Large intestine (tissue), 3 donors: ENCODE data around the gene GTF2H2C. TPM values are rescaled to one million over a fixed set of nuclear protein-coding genes. Genes with fewer than 3 reads are reported as not detected.
"Not testable (repeated sequence)": the region's sequence is repeated elsewhere in the genome, so short reads cannot be mapped to it uniquely, and the experiment has no call there.

Experiments
- DNase-seq, 2 donors: peaks; one replicate each; pipeline versions ENCODE4 v3.0.0 to v3.0.0-alpha.2; 2013
- H3K27ac ChIP-seq: one replicate; pipeline ENCODE4 v1.5.1; 2013; ENCODE audit warnings: low read length
- H3K27me3 ChIP-seq: 2 replicates; pipeline ENCODE4 v1.6.1; 2013; ENCODE audit warnings: low read length; ENCODE audit not compliant: control insufficient read depth, insufficient read depth
- H3K36me3 ChIP-seq: 2 replicates; pipeline ENCODE4 v1.6.1; 2013; ENCODE audit warnings: low read length; ENCODE audit not compliant: control insufficient read depth, insufficient read depth
- H3K4me1 ChIP-seq: one replicate; pipeline ENCODE4 v1.6.1; 2013; ENCODE audit warnings: low read length; ENCODE audit not compliant: control insufficient read depth, insufficient read depth
- H3K4me3 ChIP-seq: one replicate; pipeline ENCODE4 v1.5.1; 2013; ENCODE audit warnings: low read length
- H3K9me3 ChIP-seq: one replicate; pipeline ENCODE4 v1.6.1; 2013; ENCODE audit warnings: mild to moderate bottlenecking, low read depth, low read length, moderate library complexity; ENCODE audit not compliant: control insufficient read depth
- WGBS: methylation state at CpG from one replicate; pipeline ENCODE4 v1.1.5; 2013; ENCODE audit warnings: low lambda C conversion rate; ENCODE audit not compliant: insufficient coverage; 5-methylcytosine and 5-hydroxymethylcytosine counted together
- polyA plus RNA-seq: library from polyadenylated mRNA; unstranded; fragments of 120-200 nt; gene quantifications from one replicate; pipeline ENCODE4 v1.2.1, GENCODE V29; 2013

GTF2H2C gene
- polyA plus RNA-seq, 1 donor, result 61.1 TPM

DNA sequence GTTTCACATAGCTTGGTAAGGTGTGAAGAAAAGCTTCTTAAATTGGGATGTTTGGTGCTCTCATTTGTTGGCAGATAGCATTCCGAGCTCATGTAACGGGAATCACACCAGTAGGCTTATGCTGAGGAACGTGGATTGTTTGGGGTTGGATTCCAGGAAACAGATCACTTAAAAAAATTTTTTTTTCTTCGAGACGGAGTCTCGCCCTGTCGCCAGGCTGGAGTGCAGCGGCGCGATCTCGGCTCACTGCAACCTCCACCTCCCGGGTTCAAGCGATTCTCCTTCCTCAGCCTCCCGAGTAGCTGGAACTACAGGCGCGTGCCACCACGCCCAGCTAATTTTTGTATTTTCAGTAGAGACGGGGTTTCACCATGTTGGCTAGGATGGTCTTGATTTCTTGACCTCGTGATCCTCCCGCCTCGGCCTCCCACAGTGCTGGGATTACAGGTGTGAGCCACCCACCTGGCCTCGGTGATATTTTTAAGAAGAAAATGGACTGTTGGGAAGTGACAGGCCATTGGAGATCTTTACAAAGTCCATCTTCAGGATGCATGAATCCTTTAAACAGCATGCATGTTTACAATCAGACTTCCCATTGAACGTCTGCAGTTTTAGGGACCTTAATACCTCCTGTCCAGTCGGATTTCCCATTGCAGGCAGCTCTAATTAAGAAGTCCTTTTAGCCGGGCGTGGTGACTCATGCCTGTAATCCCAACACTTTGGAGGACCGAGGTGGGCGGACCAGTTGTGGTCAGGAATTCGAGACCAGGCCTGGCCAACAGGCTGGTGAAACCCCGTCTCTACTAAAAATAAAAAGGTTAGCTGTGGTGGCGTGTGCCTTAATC is 818 bp downstream of the GTF2H2C start:
- peak in 1 of 2 donors; percentile 1 for DNase-seq
- H3K4me1 ChIP-seq, H3K27me3 ChIP-seq, H3K36me3 ChIP-seq, H3K9me3 ChIP-seq: not testable (repeated sequence)
- WGBS, result no CpG with 5 or more reads among the region's 31 CpGs
- H3K4me3 ChIP-seq, result peak overlapping the region; percentile 37
- peak overlapping the region; percentile 60 for H3K27ac ChIP-seq

DNA sequence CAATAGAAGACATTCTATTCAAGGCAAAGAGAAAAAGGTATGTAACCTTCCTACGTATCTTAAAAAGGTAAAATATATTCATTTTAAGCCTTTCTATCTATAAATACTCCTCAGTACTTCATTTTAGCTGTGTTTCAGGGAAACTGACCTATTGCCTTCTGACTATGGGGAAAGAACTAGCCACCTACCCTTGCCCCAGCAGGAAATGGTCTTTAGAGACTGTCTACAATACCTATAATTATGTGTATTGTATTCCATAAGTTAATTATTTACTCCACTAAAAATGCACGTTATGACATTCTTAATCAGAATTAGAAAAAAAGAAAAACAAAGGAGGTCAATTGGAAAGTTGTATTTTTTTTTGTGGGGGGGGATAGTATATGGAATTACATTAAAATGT is 6.2 kb downstream of the GTF2H2C start:
- not testable (repeated sequence) for H3K9me3 ChIP-seq, H3K4me1 ChIP-seq, H3K27ac ChIP-seq, H3K27me3 ChIP-seq, H3K36me3 ChIP-seq, H3K4me3 ChIP-seq
- DNase-seq, result peak in 1 of 2 donors; percentile 3
- WGBS, result 43% methylated on average over 1 of the region's 2 CpGs

DNA sequence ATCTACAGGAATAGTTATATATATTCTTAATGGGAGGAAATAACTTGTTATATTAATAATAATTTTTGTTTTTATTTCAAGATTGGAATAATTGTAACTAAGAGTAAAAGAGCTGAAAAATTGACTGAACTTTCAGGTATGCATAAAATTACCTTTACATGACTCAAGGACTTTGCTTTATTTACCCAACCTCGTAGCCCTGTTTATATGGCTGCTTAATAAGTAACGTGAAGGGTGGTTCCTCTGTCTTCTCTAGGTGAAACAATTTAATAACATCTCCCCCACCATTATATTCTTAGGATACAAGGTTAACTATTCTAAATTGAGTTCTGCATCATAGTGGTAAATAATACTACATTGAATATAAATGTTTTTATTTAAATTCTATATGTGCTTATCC is 8.1 kb downstream of the GTF2H2C start:
- H3K4me1 ChIP-seq, H3K36me3 ChIP-seq, H3K27ac ChIP-seq, H3K9me3 ChIP-seq, H3K27me3 ChIP-seq, H3K4me3 ChIP-seq: not testable (repeated sequence)
- DNase-seq, result peak in 1 of 2 donors; percentile 2
- no CpG with 5 or more reads among the region's 2 CpGs for WGBS

DNA sequence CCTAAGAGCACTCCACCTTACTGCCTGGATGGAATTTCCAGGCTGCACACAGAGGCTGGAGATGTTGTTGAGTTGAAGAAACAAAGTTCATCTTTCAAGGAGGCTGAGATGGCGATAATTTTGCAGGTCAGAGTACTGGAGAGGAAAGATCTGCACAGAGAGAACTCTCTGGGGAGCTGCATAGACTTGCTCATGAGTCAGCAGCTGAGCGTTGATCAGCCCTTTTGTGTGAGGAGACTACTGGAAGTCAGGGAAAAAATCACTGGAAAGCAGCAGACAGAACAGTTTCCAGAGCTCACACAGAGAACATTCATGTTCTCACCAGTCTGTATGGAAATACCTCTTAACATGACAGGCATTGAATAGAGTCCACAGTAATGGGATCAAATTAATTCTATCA is 23.4 kb downstream of the GTF2H2C start:
- H3K27ac ChIP-seq, DNase-seq, H3K27me3 ChIP-seq, H3K4me3 ChIP-seq, H3K4me1 ChIP-seq, H3K9me3 ChIP-seq, H3K36me3 ChIP-seq: not testable (repeated sequence)
- WGBS, result no CpG with 5 or more reads among the region's 2 CpGs

DNA sequence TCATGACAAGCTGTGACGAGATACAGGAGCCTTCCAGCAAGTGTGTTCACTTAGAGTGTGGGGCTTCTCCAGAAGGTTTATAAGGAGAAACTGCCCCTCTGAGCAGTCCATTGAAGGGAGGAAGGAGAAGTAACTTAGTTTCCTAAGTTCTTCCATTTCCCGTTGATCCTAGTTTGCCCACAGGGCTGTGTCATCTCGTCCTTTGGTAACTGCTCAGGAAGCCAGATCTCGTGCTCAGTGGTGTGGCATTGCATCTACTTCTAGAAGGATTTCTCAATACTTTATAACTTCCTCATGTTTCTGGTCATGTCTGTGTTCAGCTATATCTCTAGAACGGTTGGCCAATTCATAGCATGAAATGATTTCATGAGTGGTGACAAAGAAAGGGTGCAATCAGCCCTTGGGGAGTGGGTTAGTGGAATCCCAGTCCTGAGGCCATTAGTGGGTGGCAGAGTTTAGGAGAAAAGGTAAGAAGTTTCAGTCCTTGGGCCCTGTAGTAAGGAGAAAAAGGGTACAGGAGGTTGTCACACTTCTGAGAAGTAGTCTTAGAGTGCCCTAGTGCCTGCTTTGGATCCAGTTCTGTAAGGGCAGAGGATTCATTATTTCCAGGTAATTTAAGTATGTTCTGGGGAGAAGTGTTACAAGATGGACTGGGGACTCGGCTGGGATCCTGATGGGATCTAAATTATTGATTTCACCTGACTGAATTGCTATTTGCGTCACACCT is 36.3 kb downstream of the GTF2H2C start:
- H3K9me3 ChIP-seq, H3K36me3 ChIP-seq, H3K27ac ChIP-seq, DNase-seq, H3K4me1 ChIP-seq, H3K27me3 ChIP-seq, H3K4me3 ChIP-seq: not testable (repeated sequence)
- WGBS, result no CpG with 5 or more reads among the region's 7 CpGs

DNA sequence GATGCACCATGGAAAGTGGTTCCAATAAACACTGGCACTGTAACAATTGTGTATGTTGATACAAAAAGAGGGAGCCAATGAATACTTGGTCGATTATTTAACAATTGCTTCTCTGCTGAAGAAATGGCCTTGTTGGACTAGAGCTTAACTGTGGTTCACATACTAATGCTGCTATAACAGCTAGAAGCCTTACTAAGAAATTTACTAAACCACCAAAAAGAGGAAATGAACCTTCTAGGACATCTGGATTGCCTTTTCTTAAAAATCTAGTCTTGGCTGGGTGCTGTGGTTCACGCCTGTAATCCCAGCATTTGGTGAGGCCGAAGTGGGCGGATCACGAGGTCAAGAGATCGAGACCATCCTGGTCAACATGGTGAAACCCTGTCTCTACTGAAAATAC is 42.0 kb downstream of the GTF2H2C start:
- not testable (repeated sequence) for H3K27me3 ChIP-seq, H3K9me3 ChIP-seq, DNase-seq, H3K4me3 ChIP-seq, H3K4me1 ChIP-seq, H3K36me3 ChIP-seq
- no CpG with 5 or more reads among the region's 6 CpGs for WGBS
- H3K27ac ChIP-seq, result peak overlapping the region; percentile 45

DNA sequence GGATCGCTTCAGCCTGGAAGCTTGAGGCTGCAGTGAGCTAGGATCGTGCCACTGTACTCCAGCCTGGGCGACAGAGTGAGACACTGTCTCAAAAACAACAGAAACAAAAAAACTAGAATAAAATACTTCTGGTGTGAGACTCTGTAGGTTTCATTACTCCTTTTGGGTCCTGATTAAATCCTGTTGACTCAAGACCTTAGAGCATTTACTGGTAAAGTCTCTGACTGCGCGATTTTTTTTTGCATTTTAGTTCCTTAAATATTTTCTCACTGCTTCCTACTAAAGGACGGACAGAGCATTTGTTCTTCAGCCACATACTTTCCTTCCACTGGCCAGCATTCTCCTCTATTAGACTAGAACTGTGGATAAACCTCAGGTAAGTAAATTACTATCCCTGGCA is 46.8 kb downstream of the GTF2H2C start:
- WGBS, result no CpG with 5 or more reads among the region's 6 CpGs
- not testable (repeated sequence) for H3K27ac ChIP-seq

DNA sequence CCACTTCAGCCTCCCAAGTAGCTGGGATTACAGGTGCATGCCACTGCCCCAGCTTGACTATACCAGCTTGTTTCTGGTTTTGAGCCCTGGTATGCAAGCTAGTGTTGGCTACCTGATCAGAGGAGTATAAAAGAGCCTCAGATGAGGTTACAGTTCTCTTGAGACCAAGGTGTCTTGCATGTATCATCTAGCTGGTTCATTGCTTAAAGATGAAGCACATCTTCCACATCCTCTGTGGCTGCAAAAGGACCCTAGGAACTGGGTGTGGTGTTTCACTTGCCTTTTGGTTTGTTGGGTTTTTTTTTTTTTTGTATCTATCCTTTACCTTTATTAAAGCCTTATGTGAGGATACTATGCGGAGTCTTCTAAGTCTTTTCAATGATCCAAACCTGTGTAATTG is 47.8 kb downstream of the GTF2H2C start:
- no CpG with 5 or more reads among the region's 1 CpG for WGBS

More for the DNA sequence above, 46.8 kb downstream of the GTF2H2C start:
- not testable (repeated sequence) for H3K36me3 ChIP-seq, H3K4me3 ChIP-seq, DNase-seq, H3K4me1 ChIP-seq, H3K27me3 ChIP-seq, H3K9me3 ChIP-seq

DNA sequence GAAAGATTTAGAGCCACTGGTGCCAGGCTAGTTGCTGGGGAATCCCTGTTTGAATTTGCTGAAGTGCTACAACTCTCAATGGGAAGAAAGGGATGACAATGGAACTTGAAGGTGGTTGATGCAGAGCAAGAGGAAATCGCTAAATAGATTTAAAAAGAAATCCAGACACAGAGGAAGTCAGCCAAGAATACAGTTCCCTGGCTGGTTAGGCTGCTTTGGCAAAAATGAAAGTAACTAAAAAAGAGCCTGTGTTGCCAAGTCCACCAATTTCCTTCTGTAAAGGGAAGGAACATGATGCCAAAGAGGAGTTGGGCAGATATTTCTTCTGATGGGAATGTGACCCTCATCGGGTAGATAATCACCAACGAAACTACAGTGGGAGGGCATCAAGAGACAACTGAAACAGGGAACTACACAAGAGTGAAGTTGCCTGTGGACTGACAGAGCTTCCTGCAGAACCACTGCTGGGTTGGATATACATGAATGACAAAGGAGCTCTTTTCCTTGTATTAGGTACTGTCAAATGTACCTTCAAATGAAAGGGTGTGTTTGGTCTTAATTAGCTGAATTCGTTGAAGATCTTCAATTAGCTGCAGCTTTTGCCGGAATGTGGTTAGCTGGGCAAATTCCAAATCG is 49.0 kb downstream of the GTF2H2C start:
- not testable (repeated sequence) for H3K27ac ChIP-seq, H3K4me3 ChIP-seq, H3K27me3 ChIP-seq, H3K4me1 ChIP-seq, DNase-seq, H3K9me3 ChIP-seq, H3K36me3 ChIP-seq
- no CpG with 5 or more reads among the region's 6 CpGs for WGBS

More for the DNA sequence above, 47.8 kb downstream of the GTF2H2C start:
- H3K27ac ChIP-seq, H3K4me1 ChIP-seq, H3K27me3 ChIP-seq, H3K4me3 ChIP-seq, DNase-seq, H3K36me3 ChIP-seq, H3K9me3 ChIP-seq: not testable (repeated sequence)

DNA sequence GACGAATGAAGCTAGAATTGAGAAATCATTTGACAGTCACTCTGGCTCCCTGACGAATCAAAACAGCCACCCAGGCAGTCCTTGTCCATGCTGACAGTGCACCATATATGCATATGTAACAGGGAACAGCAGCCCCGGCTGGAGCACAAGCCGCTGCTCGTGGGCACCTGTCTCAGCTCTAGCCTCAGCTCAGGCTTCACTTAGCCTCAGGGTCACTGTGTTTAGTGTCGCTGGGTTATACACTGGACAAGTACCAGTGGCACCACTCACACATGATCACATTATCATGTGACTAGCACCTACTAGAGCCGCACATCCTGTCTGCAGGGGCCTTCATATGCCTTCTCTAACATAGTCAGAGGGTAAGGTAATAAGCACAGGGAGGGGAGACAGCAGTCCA is 54.9 kb downstream of the GTF2H2C start:
- DNase-seq, H3K4me3 ChIP-seq, H3K27ac ChIP-seq, H3K36me3 ChIP-seq, H3K9me3 ChIP-seq, H3K4me1 ChIP-seq, H3K27me3 ChIP-seq: not testable (repeated sequence)
- WGBS, result no CpG with 5 or more reads among the region's 7 CpGs
